Activated CD8-positive, alpha-beta memory T cell treated with anti-CD3 and anti-CD28 coated beads, Interleukin-2, amount 10 ng/mL, durations not matched to agents 7 days and 5 days (primary cell): ENCODE results near the gene CCDC9. TPM values are rescaled to one million over a fixed set of nuclear protein-coding genes. Genes with fewer than 3 reads are reported as not detected.
"Not testable (repeated sequence)": the region's sequence is repeated elsewhere in the genome, so short reads cannot be mapped to it uniquely, and the experiment has no call there.

ENCODE experiments used
- ATAC-seq: fragments of 150-1000 bp; cut with Tn5 transposase; one replicate; pipeline ENCODE4 v1.10.0; 2021; ENCODE audit warnings: moderate library complexity
- CTCF ChIA-PET: fragments of 350-600 bp; sonication (Branson Sonifier 250); formaldehyde crosslinking; loops from one replicate; lab custom pipeline; 2021; ENCODE audit warnings: antibody characterized with exemption; lab: Charles Lee
- DNase-seq: peaks from one replicate; pipeline ENCODE4 v3.0.0-alpha.2; 2020
- H3K27ac Mint-ChIP-seq: one replicate; pipeline ENCODE4 v1.8.0; 2021; ENCODE audit warnings: mild to moderate bottlenecking, mixed read lengths
- H3K27me3 Mint-ChIP-seq: one replicate; pipeline ENCODE4 v1.8.0; 2021; ENCODE audit warnings: mixed read lengths
- H3K36me3 Mint-ChIP-seq: one replicate; pipeline ENCODE4 v1.8.0; 2021; ENCODE audit warnings: mild to moderate bottlenecking, mixed read lengths
- H3K4me1 Mint-ChIP-seq: one replicate; pipeline ENCODE4 v1.8.0; 2021; ENCODE audit warnings: mixed read lengths
- H3K4me3 Mint-ChIP-seq: one replicate; pipeline ENCODE4 v1.8.0; 2021; ENCODE audit warnings: mild to moderate bottlenecking, moderate library complexity, mixed read lengths
- H3K9me3 Mint-ChIP-seq: one replicate; pipeline ENCODE4 v1.8.0; 2022; ENCODE audit warnings: low read depth, mixed read lengths
- total RNA-seq, 2 experiments: library from RNA; stranded (reverse); gene quantifications; one replicate each; pipeline ENCODE4 v1.2.3, GENCODE V29; 2021

CCDC9 gene
- total RNA-seq, 2 experiments from 2014 or later = 24.8 to 27.6 TPM

DNA sequence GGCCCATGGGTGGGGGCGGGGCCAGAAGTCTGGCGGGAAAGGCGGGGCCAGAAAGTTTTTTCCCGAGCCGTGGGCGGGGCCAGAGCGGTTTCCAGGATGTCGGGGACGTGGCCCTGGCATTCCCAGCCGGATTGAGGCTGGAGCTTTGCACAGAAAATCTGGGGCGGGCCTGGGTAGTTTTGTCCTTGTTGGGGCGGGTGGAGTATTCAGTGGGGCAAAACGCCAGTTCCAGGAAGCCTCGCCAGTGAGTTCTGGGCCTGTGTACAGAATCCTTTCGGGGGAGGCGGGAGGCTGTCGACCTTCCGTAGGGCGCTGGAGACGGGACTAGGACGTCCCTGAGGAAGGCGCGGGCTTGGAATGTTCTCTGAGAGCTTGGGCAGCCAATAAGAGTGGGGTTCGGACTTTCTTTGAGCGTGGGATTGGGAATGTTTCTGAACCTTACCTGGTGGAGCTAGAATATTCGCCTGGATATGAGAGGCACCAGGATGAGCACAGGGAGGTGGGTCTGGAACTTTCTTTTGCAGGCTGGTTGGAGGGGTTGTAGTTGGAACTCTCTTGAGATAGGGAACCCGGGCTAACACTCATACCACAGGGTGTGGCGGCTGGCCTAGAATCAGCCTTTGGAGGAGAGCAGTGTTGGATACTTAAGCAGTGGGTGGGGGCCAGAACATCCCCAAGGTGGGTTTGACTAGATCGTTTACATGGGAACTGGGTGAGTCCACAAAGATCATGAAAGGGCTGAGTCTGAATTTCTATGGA lies 1.3 kb downstream of the CCDC9 start:
- DNase-seq = peak; percentile 49
- Mint-ChIP-seq H3K4me1 (peaks cover 27% of the 10 kb centered on the region), H3K27ac (peak overlapping the region; percentile 92), H3K36me3 (peaks cover 24% of the 10 kb centered on the region), H3K27me3 (no peaks in the 10 kb centered on the region), H3K9me3 (no peaks in the 10 kb centered on the region), H3K4me3 (peak overlapping the region; percentile 85)
- peak; percentile 2 for ATAC-seq
- CTCF ChIA-PET = interaction anchor here (0.9 to 5.2 kb wide), 9 partner anchors 12 to 245 kb away, joined by 3 to 106 read pairs (median 5); partner anchors contain the start of genes DHX34, INAFM1 and SAE1

DNA sequence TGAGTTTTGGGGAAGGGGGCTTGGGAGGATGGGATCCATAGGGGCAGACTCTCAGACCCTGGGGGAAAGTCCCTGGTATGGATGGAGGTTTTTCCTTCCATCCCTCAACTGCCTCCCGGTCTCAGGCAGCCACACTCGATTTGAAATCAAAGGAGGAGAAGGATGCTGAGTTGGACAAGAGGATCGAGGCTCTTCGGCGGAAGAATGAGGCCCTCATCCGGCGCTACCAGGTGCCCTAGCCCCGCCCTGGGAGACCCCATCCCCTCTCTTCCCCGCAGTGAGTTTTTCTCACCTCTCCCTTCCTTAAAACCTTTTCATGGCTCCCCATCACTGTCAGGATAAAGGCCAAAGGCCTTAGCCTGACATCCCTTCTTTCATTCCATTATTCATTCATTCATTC lies 2.1 kb downstream of the CCDC9 start:
- no peak for ATAC-seq
- DNase-seq = no peak
- H3K27me3 Mint-ChIP-seq = no peaks in the 10 kb centered on the region
- CTCF ChIA-PET = interaction anchor here (1.1 to 1.5 kb wide), 2 partner anchors 14 to 16 kb away, joined by 4 to 6 read pairs; partner anchors contain the start of gene INAFM1
- peak overlapping the region; percentile 7 for H3K27ac Mint-ChIP-seq
- peaks cover 29% of the 10 kb centered on the region for H3K36me3 Mint-ChIP-seq
- H3K4me3 Mint-ChIP-seq = peak overlapping the region; percentile 85
- peaks cover 28% of the 10 kb centered on the region for H3K4me1 Mint-ChIP-seq
- no peaks in the 10 kb centered on the region for H3K9me3 Mint-ChIP-seq

DNA sequence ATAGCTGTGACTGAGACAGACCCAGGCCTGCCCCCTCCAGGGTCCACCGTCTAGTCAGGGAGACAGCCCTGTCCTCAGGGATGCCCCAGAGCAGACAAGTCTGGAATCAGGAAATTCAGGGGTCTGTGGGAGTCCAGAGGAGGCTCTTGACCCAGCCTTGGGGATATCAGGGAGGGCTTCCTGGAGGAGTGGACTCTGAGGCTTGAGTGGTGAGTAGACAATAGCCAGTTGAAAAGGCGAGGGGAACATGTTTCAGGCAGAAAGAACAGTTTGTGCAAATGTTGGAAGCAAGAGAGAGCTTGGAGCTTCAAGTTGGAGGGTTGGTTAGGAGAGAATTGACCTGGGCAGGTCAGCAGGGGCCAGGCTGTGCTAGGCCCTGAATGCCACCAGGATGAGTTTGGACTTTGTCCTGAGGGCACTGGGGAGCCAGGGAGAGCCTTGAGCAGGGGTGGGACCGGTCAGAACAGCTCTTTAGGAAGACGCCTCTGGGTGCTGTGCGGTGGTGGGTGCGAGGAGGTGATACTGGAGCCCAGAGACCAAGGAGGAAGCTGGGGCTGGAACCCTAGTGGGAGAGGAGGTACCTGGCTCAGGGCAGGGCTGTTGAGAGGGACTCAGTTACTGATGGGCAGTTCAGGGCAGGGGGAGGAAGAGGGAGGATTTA lies 2.7 kb downstream of the CCDC9 start:
- peak overlapping the region; percentile 19 for H3K4me3 Mint-ChIP-seq

DNA sequence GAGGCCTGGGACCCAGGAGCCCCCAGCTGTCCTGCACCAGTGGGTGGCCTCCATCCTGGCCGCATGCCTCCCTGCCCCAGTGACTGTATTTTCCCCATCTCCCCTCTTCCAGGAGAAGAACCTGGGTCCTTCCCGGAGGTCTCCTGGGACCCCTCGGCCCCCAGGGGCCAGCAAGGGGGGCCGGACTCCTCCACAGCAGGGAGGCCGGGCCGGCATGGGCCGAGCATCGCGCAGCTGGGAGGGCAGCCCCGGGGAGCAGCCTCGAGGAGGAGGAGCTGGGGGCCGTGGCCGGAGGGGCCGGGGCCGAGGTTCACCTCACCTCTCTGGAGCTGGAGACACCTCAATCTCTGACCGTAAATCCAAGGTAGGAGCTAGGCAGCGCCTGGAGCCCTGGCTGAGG lies 4.2 kb downstream of the CCDC9 start:
- Mint-ChIP-seq H3K4me1 (peaks cover 28% of the 10 kb centered on the region), H3K36me3 (peaks cover 37% of the 10 kb centered on the region)
- CTCF ChIA-PET = interaction anchor here (1.0 to 1.5 kb wide), 4 partner anchors 13 to 50 kb away, joined by 3 to 5 read pairs (median 3); partner anchors contain the start of gene INAFM1

More for the DNA sequence above, 2.7 kb downstream of the CCDC9 start:
- H3K27ac Mint-ChIP-seq = peak overlapping the region; percentile 7
- ATAC-seq (no peak), DNase-seq (no peak)
- CTCF ChIA-PET = interaction anchor here (1.1 to 1.5 kb wide), 2 partner anchors 15 kb away, joined by 4 to 6 read pairs; partner anchors contain the start of gene INAFM1
- H3K36me3 Mint-ChIP-seq = peaks cover 29% of the 10 kb centered on the region
- H3K4me1 Mint-ChIP-seq = peaks cover 28% of the 10 kb centered on the region
- H3K9me3 Mint-ChIP-seq = no peaks in the 10 kb centered on the region
- H3K27me3 Mint-ChIP-seq = no peaks in the 10 kb centered on the region

DNA sequence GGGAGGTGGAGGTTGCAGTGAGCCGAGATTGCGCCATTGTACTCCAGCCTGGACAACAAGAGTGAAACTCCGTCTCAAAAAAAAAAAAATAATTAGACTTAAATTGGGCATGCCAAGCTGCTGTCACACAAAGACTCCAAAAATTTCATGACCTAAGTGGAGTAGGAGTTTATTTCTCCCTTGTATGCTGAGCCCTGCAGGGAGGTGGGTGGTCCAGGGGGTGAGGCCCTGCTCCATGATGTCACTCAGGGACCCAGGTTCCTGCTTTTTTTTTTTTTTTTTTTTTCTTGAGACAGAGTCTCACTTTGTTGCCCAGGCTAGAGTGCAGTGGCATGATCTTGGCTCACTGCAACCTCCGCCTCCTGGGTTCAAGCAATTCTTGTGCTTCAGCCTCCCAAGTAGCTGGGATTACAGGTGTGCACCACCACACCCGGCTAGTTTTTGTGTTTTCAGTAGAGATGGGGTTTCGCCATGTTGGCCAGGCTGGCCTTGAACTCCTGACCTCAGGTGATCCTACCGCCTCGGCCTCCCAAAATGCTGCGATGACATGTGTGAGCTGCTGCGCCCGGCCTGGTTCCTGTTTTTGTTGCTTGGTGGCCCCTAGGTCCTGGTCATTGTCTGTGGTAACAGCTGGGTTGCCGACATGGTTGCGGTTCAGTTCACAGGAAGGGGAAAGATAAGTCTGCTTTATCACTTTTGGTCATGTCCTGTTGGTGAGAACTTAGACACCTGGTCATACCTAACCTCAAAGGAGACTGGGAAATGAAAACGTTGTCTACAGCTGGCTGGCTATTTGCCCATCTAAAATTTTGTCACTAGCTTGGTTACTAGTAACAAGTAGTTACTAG lies 5.8 kb downstream of the CCDC9 start:
- H3K36me3 Mint-ChIP-seq = peaks cover 49% of the 10 kb centered on the region
- CTCF ChIA-PET = interaction anchor here (0.7 to 1.4 kb wide), 3 partner anchors 12 to 52 kb away, joined by 3 to 6 read pairs (median 4); no protein-coding TSS in a partner anchor
- not testable (repeated sequence) for H3K27me3 Mint-ChIP-seq, H3K4me3 Mint-ChIP-seq, H3K27ac Mint-ChIP-seq, ATAC-seq, H3K9me3 Mint-ChIP-seq, DNase-seq
- H3K4me1 Mint-ChIP-seq = peaks cover 23% of the 10 kb centered on the region

More for the DNA sequence above, 4.2 kb downstream of the CCDC9 start:
- no peak for DNase-seq
- no peak for ATAC-seq
- Mint-ChIP-seq H3K9me3 (no peaks in the 10 kb centered on the region), H3K27me3 (no peaks in the 10 kb centered on the region), H3K4me3 (no peak overlapping the region), H3K27ac (no peak overlapping the region)

DNA sequence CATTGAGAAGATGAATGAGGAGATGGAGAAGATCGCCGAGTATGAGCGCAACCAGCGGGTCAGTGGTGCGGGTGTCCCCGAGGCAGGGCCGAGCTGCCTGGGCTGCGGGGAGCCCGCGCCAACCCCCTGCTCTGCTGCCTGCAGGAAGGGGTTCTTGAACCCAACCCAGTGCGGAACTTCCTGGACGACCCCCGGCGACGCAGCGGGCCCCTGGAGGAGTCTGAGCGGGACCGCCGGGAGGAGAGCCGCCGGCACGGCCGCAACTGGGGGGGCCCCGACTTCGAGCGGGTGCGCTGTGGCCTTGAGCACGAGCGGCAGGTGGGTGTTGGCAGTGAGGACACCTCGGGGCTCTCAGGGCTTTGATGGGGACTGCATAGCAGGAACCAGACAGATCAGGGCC lies 8.3 kb downstream of the CCDC9 start:
- H3K27me3 Mint-ChIP-seq = no peaks in the 10 kb centered on the region
- peaks cover 46% of the 10 kb centered on the region for H3K36me3 Mint-ChIP-seq
- no peak overlapping the region for H3K27ac Mint-ChIP-seq
- no peak for ATAC-seq
- CTCF ChIA-PET = interaction anchor here (0.9 kb wide), 1 partner anchor 54 kb away, joined by 3 read pairs; no protein-coding TSS in a partner anchor
- peaks cover 8% of the 10 kb centered on the region for H3K4me1 Mint-ChIP-seq
- no peak overlapping the region for H3K4me3 Mint-ChIP-seq
- no peaks in the 10 kb centered on the region for H3K9me3 Mint-ChIP-seq
- DNase-seq = no peak

DNA sequence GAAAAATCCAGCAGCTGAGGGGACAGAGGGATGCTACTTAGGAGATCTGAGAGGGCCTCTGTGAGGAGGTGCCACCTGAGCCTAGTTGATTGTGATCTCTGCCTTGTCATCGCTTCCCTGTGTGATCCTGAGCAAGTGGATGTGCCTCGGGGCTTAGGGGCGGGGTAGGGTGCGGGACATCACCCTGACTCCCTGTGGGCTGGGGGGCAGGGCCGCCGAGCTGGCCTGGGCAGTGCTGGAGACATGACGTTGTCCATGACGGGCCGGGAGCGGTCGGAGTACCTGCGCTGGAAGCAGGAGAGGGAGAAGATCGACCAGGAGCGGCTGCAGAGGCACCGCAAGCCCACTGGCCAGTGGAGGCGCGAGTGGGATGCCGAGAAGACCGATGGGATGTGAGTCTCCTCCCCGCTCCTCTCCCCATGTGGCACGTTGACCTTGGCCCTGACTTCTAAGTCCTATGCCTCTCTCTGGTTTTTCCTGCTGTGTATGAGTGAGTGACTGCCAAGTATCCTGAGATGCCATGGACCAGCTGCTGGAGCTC lies 10.1 kb downstream of the CCDC9 start:
- CTCF ChIA-PET = no interaction called here
- H3K27me3 Mint-ChIP-seq = no peaks in the 10 kb centered on the region
- H3K36me3 Mint-ChIP-seq = peaks cover 35% of the 10 kb centered on the region
- ATAC-seq = no peak
- H3K4me1 Mint-ChIP-seq = peaks cover 4% of the 10 kb centered on the region
- no peak overlapping the region for H3K27ac Mint-ChIP-seq
- no peak for DNase-seq
- no peaks in the 10 kb centered on the region for H3K9me3 Mint-ChIP-seq
- no peak overlapping the region for H3K4me3 Mint-ChIP-seq

DNA sequence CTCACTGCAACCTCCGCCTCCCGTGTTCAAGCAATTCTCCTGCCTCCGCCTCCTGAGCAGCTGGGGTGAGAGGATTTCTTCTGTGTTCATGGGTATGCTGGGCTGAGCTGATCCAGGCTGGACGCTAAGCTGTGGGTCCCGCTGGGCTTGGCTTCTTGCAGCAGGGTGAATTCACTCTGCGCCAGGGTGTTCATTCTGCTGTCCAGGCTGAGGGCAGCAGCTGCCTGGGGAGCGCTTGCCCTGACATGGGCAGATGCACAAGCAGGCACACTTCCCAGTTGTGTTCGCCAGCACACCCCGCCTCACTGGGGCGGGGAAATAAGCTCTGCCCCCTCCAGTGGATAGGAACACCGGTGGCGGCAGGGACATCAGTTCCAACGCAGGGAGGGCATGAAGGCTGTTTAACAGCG lies 11.0 kb downstream of the CCDC9 start:
- H3K36me3 Mint-ChIP-seq = peaks cover 32% of the 10 kb centered on the region
- ATAC-seq = no peak
- H3K27ac Mint-ChIP-seq = no peak overlapping the region
- CTCF ChIA-PET = no interaction called here
- no peaks in the 10 kb centered on the region for H3K9me3 Mint-ChIP-seq
- DNase-seq = no peak
- no peak overlapping the region for H3K4me3 Mint-ChIP-seq
- H3K27me3 Mint-ChIP-seq = no peaks in the 10 kb centered on the region
- peaks cover 5% of the 10 kb centered on the region for H3K4me1 Mint-ChIP-seq

DNA sequence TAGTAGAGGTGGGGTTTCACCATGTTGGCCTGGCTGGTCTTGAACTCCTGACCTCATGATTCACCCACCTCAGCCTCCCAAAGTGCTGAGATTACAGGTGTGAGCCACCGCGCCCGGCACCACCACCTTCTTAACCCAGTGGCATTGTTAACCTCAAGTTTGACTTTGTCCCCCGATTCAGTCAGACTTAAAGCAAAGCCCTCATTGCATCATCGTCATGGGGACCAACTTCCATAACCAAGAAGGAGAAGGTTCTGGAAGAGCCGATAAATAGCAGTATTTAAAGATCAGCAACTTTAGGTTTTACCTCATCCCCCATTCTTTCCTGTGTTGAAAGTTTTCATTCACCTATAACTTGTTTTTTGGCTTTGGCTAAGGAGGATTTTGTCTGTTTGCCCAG lies 11.7 kb downstream of the CCDC9 start:
- Mint-ChIP-seq H3K9me3 (no peaks in the 10 kb centered on the region), H3K27me3 (no peaks in the 10 kb centered on the region), H3K4me3 (no peak overlapping the region), H3K4me1 (peaks cover 9% of the 10 kb centered on the region), H3K27ac (no peak overlapping the region), H3K36me3 (peaks cover 27% of the 10 kb centered on the region)
- no peak for ATAC-seq
- CTCF ChIA-PET = interaction anchor here (0.7 kb wide), 1 partner anchor 298 kb away, joined by 3 read pairs; no protein-coding TSS in a partner anchor
- DNase-seq = no peak

DNA sequence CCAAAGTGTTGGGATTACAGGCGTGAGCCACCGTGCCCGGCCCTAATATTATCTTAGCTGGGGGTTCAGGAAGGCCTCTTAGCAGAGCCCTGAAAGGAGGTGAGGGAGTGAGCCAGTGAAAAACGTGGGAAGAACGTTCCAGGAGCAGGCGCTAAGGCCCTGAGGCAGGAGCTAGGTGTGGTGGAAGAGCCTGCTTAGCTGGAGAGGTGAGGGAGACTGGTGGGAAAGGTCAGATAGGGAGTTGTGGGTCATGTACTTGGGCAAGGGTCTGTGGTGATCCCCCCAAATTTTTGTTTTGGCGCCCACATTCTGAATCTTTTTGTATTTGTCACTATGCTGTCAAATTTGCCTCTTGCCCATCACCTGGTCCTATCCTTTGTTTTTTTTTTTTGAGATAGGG lies 13.3 kb downstream of the CCDC9 start:
- CTCF ChIA-PET = interaction anchor here (0.9 to 1.6 kb wide), 3 partner anchors 13 to 80 kb away, joined by 3 read pairs; partner anchors contain the start of genes CCDC9 and DHX34

DNA sequence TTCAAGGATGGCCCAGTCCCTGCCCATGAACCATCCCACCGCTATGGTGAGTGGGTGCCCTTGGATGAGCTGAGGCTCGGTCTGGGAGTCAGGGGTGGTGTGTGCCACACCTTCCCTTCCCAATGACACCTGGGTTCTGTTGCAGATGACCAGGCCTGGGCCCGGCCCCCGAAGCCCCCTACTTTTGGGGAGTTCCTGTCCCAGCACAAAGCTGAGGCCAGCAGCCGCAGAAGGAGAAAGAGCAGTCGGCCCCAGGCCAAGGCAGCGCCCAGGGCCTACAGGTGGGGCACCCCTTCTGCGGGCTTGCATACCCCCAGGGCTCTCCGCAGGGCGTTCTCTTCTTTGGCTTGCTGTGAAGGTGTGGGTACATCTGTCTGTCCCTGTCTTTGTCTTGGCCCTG lies 14.1 kb downstream of the CCDC9 start:
- DNase-seq (no peak), ATAC-seq (no peak)
- peaks cover 18% of the 10 kb centered on the region for H3K36me3 Mint-ChIP-seq
- no peaks in the 10 kb centered on the region for H3K9me3 Mint-ChIP-seq
- no peak overlapping the region for H3K27ac Mint-ChIP-seq
- H3K27me3 Mint-ChIP-seq = no peaks in the 10 kb centered on the region
- CTCF ChIA-PET = interaction anchor here (1.4 to 1.6 kb wide), 2 partner anchors 24 to 26 kb away, joined by 3 read pairs; no protein-coding TSS in a partner anchor
- H3K4me1 Mint-ChIP-seq = peaks cover 11% of the 10 kb centered on the region
- no peak overlapping the region for H3K4me3 Mint-ChIP-seq

More for the DNA sequence above, 13.3 kb downstream of the CCDC9 start:
- H3K36me3 Mint-ChIP-seq = peaks cover 20% of the 10 kb centered on the region
- H3K27me3 Mint-ChIP-seq = no peaks in the 10 kb centered on the region
- H3K27ac Mint-ChIP-seq = no peak overlapping the region
- H3K4me3 Mint-ChIP-seq = no peak overlapping the region
- H3K4me1 Mint-ChIP-seq = peaks cover 9% of the 10 kb centered on the region
- no peak for DNase-seq
- no peaks in the 10 kb centered on the region for H3K9me3 Mint-ChIP-seq
- no peak for ATAC-seq

DNA sequence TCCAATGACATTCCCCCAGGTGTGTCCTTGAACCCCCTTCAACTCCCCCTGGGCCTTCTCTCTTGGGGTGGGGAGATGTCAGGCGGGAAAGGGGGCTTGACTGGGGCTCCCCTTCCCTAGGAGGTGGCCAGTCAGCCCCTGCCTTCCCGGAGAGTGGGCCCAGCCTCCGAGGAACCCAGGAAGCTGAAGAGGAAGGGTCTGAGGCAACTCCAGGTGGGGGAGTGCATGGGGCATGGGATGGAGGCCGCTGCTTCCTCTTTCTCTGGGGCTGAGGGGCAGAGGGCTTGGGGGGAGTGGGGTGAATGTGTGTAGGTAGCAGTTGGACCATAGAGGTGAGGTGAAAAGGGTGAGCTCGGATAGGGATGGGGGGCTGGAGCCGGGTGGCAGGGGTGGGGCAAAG lies 15.6 kb downstream of the CCDC9 start:
- CTCF ChIA-PET = interaction anchor here (0.6 to 0.7 kb wide), 2 partner anchors 36 to 122 kb away, joined by 3 read pairs; no protein-coding TSS in a partner anchor
- no peaks in the 10 kb centered on the region for H3K9me3 Mint-ChIP-seq
- DNase-seq (no peak), ATAC-seq (no peak)
- H3K36me3 Mint-ChIP-seq = peaks cover 13% of the 10 kb centered on the region
- H3K4me3 Mint-ChIP-seq = peak overlapping the region; percentile 94
- H3K27me3 Mint-ChIP-seq = no peaks in the 10 kb centered on the region
- H3K27ac Mint-ChIP-seq = peak overlapping the region; percentile 46
- H3K4me1 Mint-ChIP-seq = peaks cover 16% of the 10 kb centered on the region
